A549 treated with DMSO at 1 μM for 4 hours (cell line): ENCODE measurements around the gene DNAJC9. TPM values are rescaled to one million over a fixed set of nuclear protein-coding genes. Genes with fewer than 3 reads are reported as not detected.

ENCODE experiments used
- total RNA-seq: library from RNA; stranded (reverse); fragments of 200-300 nt; extraction: Qiagen RNA extraction; gene quantifications from 5 replicates; pipeline ENCODE4 v1.2.3, GENCODE V29; 2022; ENCODE audit warnings: low read depth

The DNAJC9 gene, protein sequence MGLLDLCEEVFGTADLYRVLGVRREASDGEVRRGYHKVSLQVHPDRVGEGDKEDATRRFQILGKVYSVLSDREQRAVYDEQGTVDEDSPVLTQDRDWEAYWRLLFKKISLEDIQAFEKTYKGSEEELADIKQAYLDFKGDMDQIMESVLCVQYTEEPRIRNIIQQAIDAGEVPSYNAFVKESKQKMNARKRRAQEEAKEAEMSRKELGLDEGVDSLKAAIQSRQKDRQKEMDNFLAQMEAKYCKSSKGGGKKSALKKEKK
- total RNA-seq: 50.8 to 52.4 TPM (median 52.1 TPM) in 5 replicates

DNA sequence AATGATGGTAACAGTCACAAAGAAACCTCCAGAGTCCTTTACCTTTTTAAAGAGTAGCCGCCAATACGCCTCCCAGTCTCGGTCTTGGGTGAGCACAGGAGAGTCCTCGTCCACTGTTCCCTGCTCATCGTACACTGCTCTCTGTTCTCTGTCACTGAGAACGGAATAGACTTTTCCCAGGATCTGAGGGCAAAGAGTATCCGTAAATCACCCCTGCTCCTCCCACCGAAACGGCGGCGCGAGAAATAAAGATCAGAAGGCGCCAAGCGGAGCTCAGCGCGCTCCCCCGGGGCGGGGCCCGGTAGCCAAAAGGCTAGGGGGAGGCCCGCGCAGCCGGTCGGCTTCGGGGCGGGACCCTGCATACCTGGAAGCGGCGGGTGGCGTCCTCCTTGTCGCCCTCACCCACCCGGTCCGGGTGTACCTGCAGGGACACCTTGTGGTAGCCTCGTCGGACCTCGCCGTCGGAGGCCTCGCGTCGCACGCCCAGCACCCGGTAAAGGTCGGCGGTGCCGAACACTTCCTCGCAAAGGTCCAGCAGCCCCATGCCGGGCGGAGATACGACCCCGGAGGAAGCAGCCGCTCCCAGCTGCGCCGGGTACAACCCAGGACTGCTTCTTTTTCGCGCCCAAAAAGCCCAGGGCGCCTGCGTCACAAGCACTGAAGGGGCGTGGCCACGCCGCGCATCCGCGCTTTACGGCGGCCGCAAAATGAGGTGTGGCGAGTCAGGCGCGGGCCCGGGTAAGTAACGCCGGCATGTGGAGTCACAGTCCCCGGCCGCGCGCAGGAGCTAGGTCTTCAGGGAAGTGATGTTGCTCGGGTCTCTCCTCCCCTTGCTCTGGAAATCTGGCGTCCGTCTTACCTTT, at the start of gene DNAJC9:
Gene DNAJC9, minus strand, starts transcription at position 610 of the 863 bp plus-strand sequence. Its CDS starts 66 bp downstream, at position 544.

DNA sequence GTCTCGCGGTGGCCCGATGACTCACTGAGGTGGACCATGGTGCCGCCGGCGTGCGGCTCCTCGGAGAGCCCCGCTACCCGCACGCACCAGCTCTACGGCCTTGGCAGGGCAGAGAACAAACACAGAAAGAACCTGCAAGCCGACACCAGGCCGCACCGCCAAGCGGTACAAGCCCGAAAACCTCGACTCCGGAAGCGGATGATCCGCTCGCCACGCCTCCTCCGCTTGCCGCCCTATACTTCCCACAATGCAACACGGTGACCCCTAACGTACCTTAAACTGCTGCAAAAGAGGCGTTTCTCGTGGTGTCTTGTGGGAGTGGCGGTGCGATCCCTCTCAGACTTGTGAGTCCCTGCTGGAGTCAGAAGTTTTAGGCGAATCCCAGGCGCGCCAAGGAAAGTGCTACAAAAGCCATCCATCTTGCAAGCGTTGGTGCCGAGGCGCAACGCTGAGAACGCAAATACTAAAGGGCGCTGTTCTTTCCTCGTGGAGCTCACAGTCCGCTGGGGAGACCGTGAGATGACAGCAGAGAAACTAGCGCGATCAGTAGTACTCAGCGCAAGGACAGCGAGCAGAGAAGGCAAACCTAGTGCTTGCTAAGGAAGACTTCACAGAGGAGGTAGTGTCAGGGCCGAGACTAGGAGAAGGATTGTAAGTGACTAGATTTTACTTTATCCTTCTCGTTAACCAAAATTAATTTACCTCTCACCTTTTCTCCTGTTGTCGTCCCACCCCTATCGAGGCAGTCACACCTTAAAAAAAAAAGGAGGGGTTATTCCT, 5.6 kb upstream of the DNAJC9 start, which contains the start of gene MRPS16:
Gene MRPS16, minus strand, starts transcription at position 200 of the 780 bp plus-strand sequence. Its CDS starts 162 bp downstream, at position 38.

Other genes with a start within 250 kb of the DNAJC9 start
- gene P4HA1, start 150.4 kb downstream of the DNAJC9 start, total RNA-seq: 19.3 to 27.5 TPM (median 23.3 TPM) in 5 replicates
- gene NUDT13, start 136.8 kb downstream of the DNAJC9 start, total RNA-seq: 2.0 to 3.3 TPM (median 3.0 TPM) in 5 replicates
- gene ECD, start 79.2 kb downstream of the DNAJC9 start, total RNA-seq: 24.5 to 30.7 TPM (median 28.1 TPM) in 5 replicates
- 6.6 to 9.4 TPM (median 7.3 TPM) in 5 replicates for gene FAM149B1, start 79.1 kb downstream of the DNAJC9 start, total RNA-seq
- 141 to 192 TPM (median 175 TPM) in 5 replicates for gene MRPS16, start 5.4 kb upstream of the DNAJC9 start, total RNA-seq
- 0.12 to 0.37 TPM (median 0.19 TPM) in 5 replicates for gene CFAP70, start 111.6 kb upstream of the DNAJC9 start, total RNA-seq
- gene ANXA7, start 166.8 kb upstream of the DNAJC9 start, total RNA-seq: 112 to 124 TPM (median 118 TPM) in 5 replicates
- 0.36 to 0.74 TPM (median 0.44 TPM) in 5 replicates for gene MSS51, start 186.3 kb upstream of the DNAJC9 start, total RNA-seq
- gene PPP3CB, start 248.8 kb upstream of the DNAJC9 start, total RNA-seq: 16.6 to 20.2 TPM (median 19.3 TPM) in 5 replicates